NCI-H2196 treated with DMSO at 0.1 percent for 48 hours (cell line): Measurements from ENCODE around the gene NELFA.

Experiments
- DNase-seq: peaks from one replicate; lab custom pipeline; 2025; ENCODE audit not compliant: unreplicated experiment; lab: John Stamatoyannopoulos, UW

Gene NELFA

DNA sequence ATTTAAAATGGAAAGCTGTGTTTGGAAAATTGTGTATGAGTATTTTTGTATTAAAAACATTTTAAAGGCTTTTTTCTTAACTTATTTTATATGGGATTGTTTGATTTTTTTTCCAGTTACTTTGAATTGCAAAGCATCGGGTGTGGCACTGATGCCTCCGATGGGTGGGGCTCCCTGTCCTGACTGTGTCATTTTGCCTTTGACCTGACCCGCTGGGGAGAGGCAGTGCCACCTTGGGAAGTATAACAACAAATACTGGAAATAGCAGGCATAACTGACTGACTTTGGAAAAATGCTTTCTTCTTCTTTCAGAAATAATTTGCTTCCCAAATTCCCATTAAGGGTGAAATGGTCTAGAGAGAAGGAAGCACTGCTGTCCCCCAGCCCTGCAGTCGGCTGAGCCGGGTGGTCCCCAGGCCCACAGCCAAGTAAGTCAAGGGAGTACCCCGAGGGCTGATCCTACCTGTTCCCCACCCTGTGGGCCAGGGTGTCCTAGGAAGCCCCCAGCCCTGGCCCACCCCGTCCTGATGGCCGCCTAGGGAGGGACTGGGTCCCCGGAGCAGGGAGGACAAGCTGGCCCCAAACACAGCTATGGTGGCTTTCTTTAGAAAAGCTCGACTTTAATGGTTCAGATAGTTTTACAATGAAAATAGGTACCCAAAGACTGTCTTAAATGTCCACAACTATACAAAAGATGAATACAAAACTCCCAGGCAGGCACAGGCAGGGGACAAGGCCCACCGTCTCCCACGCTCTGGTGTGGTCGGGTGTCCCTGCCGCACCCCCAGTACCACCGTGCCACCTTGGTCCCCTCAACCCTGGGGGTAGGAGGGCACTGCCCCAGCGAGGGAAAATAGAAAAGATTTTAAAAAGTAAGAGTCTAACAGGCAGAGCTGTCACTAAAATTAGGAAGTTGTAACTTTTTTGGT is 26.4 kb downstream of the NELFA start:
- no peak for DNase-seq

GRCh38 chr4:1981251-1982058 is 27.3 kb downstream of the NELFA start:
- no peak for DNase-seq

DNA sequence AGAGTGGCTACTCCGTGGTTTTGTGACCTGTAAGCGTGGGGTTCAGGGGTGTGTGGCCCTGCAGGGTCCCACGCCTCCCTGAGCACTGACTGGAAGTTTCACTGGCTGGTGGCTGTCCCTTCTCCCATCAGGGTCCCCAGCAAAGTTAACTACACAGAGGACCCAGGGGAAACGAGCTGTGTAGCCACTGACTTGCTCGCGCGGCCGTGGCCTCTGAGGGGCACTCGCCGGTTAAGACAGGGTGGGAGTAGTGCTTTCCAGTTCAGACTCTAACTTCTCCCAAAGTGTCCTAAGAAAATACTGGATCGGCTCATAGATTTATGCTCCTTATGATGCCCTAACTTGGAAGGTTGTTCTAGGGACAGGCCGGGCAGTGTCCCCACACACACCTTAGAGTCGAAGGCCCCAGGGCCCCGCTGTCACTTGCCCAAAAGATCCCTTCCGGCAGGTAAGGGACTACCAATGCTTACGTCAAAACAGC is 28.2 kb downstream of the NELFA start:
- no peak for DNase-seq

GRCh38 chr4:1979477-1980196 is 29.1 kb downstream of the NELFA start:
- DNase-seq, result no peak

GRCh38 chr4:1978741-1979476 is 29.9 kb downstream of the NELFA start:
- no peak for DNase-seq

GRCh38 chr4:1978226-1978625 is 30.5 kb downstream of the NELFA start:
- DNase-seq, result no peak

GRCh38 chr4:1976416-1977352 is 32.1 kb downstream of the NELFA start:
- no peak for DNase-seq

- no peak for DNase-seq
Measured at GRCh38 chr4:1975880-1976279, 32.9 kb downstream of the NELFA start.

GRCh38 chr4:1975391-1975801 is 33.4 kb downstream of the NELFA start:
- no peak for DNase-seq

- DNase-seq, result no peak
Measured at GRCh38 chr4:1974840-1975239, 33.9 kb downstream of the NELFA start.

DNA sequence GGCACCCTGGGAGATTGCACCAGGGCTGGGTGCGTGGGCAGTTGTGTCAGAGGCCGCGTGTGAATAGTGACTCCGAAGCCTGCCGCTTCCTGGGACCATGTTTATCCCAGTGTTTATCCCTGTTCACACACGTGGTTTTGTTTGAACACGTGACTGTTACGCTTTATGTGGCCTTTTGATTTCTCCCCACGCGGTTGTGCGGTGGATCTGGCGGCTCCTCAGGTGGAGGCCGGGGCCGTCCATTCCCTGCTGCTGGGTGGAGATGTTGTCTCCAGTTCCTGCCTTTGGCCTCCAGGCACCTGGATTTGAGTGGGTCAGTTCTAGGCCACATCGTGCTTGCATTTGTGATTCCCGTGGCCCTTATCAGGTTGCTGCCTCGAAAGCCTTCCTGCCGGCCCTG is 35.1 kb downstream of the NELFA start:
- DNase-seq, result no peak

GRCh38 chr4:1973218-1973617 is 35.6 kb downstream of the NELFA start:
- no peak for DNase-seq

- no peak for DNase-seq
Measured at GRCh38 chr4:1972414-1972813, 36.4 kb downstream of the NELFA start.

- DNase-seq, result no peak
Measured at GRCh38 chr4:1971456-1972200, 37.1 kb downstream of the NELFA start.

GRCh38 chr4:1970926-1971325 is 37.8 kb downstream of the NELFA start:
- no peak for DNase-seq

GRCh38 chr4:1969928-1970723 is 38.6 kb downstream of the NELFA start:
- DNase-seq, result no peak

DNA sequence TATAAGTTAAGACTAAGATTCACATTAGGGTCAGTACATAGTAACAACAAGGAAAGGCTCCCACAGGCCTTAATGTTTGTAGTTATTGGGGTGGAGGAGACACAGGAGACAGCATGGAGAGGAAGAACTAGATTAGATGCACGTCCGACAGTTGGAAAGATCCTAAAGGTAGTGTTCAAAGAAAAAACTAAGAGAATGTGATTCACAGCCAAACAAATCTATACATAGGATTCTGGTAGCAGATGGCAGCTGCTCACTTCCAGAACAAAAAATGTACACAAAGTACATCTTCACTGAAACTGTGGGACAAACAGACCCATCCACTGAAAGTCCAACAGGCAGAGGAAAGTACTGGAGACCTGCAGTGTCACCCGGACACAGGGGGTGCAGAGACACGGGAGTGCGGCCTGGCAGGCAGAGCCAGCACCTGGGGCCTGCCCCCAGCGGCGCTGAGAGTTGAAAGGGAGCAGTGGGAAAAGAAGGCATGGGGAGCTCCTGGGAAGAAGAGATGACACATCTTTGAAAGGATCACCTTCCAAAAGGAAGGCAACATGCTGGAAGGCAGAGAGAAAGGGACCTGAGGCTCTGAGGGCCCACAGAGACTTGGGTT is 40.0 kb downstream of the NELFA start:
- no peak for DNase-seq
